Measurements from ENCODE around the gene MEPCE.

- TF ChIP-seq, protein P1, sequence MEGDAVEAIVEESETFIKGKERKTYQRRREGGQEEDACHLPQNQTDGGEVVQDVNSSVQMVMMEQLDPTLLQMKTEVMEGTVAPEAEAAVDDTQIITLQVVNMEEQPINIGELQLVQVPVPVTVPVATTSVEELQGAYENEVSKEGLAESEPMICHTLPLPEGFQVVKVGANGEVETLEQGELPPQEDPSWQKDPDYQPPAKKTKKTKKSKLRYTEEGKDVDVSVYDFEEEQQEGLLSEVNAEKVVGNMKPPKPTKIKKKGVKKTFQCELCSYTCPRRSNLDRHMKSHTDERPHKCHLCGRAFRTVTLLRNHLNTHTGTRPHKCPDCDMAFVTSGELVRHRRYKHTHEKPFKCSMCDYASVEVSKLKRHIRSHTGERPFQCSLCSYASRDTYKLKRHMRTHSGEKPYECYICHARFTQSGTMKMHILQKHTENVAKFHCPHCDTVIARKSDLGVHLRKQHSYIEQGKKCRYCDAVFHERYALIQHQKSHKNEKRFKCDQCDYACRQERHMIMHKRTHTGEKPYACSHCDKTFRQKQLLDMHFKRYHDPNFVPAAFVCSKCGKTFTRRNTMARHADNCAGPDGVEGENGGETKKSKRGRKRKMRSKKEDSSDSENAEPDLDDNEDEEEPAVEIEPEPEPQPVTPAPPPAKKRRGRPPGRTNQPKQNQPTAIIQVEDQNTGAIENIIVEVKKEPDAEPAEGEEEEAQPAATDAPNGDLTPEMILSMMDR (IDR thresholded peaks at IDR 0.05; ENCODE audit: low read depth, low read length, missing input control), result no peak
- TF ChIP-seq JUND (IDR thresholded peaks at IDR 0.05) (no peak), NR2F2 (IDR thresholded peaks at IDR 0.05) (no peak), RXRA (IDR thresholded peaks at IDR 0.05) (no peak), FOXA1 (IDR thresholded peaks at IDR 0.05) (no peak)
- TF ChIP-seq, protein P2, sequence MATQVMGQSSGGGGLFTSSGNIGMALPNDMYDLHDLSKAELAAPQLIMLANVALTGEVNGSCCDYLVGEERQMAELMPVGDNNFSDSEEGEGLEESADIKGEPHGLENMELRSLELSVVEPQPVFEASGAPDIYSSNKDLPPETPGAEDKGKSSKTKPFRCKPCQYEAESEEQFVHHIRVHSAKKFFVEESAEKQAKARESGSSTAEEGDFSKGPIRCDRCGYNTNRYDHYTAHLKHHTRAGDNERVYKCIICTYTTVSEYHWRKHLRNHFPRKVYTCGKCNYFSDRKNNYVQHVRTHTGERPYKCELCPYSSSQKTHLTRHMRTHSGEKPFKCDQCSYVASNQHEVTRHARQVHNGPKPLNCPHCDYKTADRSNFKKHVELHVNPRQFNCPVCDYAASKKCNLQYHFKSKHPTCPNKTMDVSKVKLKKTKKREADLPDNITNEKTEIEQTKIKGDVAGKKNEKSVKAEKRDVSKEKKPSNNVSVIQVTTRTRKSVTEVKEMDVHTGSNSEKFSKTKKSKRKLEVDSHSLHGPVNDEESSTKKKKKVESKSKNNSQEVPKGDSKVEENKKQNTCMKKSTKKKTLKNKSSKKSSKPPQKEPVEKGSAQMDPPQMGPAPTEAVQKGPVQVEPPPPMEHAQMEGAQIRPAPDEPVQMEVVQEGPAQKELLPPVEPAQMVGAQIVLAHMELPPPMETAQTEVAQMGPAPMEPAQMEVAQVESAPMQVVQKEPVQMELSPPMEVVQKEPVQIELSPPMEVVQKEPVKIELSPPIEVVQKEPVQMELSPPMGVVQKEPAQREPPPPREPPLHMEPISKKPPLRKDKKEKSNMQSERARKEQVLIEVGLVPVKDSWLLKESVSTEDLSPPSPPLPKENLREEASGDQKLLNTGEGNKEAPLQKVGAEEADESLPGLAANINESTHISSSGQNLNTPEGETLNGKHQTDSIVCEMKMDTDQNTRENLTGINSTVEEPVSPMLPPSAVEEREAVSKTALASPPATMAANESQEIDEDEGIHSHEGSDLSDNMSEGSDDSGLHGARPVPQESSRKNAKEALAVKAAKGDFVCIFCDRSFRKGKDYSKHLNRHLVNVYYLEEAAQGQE (IDR thresholded peaks at IDR 0.05), result no peak
- TF ChIP-seq, protein P3, sequence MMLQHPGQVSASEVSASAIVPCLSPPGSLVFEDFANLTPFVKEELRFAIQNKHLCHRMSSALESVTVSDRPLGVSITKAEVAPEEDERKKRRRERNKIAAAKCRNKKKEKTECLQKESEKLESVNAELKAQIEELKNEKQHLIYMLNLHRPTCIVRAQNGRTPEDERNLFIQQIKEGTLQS (IDR thresholded peaks at IDR 0.05), result no peak
Observed at GRCh38 chr7:100435401-100436304, 6.0 kb downstream of the MEPCE start.
